CD14-positive monocyte (primary cell): Measurements from ENCODE around the gene CNPY1. TPM values are rescaled to one million over a fixed set of nuclear protein-coding genes. Genes with fewer than 3 reads are reported as not detected.

Source experiments
- DNase-seq, 3 donors: peaks; one replicate each; pipeline ENCODE4 v3.0.0-alpha.2; 2011 to 2022
- H2AFZ ChIP-seq: 2 replicates; pipeline ENCODE4 v1.6.0; 2012; ENCODE audit warnings: mild to moderate bottlenecking, low read depth, low read length, inconsistent platforms; ENCODE audit not compliant: insufficient read depth, poor library complexity, severe bottlenecking
- H3K27ac ChIP-seq, 2 donors: 1 replicate in 1 of 2; 2 replicates in 1 of 2; pipeline ENCODE4 v1.5.1; 2012 to 2013; ENCODE audit warnings: low read length in 2 of 2, control low read depth in 1 of 2, inconsistent platforms in 1 of 2, low read depth in 1 of 2, mild to moderate bottlenecking in 1 of 2
- H3K27me3 ChIP-seq, 2 donors: one replicate each; pipeline versions ENCODE4 v1.6.0 to v1.6.1; 2011 to 2013; ENCODE audit warnings: low read length in 2 of 2; ENCODE audit not compliant: control insufficient read depth in 2 of 2, insufficient read depth in 2 of 2
- H3K36me3 ChIP-seq, 2 donors: replicated peaks in 1 of 2; 1 replicate in 1 of 2; 2 replicates in 1 of 2; pipeline versions ENCODE4 v1.5.1 to v1.6.1; 2012 to 2013; ENCODE audit warnings: low read length in 2 of 2, control low read depth in 1 of 2, inconsistent platforms in 1 of 2, mild to moderate bottlenecking in 1 of 2; ENCODE audit not compliant: insufficient read depth in 2 of 2, control insufficient read depth in 1 of 2
- H3K4me1 ChIP-seq, 2 donors: 1 replicate in 1 of 2; 2 replicates in 1 of 2; pipeline versions ENCODE4 v1.5.1 to v1.6.1; 2012 to 2013; ENCODE audit warnings: low read length in 2 of 2, control low read depth in 1 of 2, inconsistent platforms in 1 of 2, mild to moderate bottlenecking in 1 of 2, moderate library complexity in 1 of 2; ENCODE audit not compliant: insufficient read depth in 2 of 2, control insufficient read depth in 1 of 2
- H3K4me2 ChIP-seq: replicated peaks from 2 replicates; pipeline ENCODE3; 2012; ENCODE audit warnings: low read length, moderate library complexity, mild to moderate bottlenecking; ENCODE audit not compliant: poor library complexity, severe bottlenecking; ENCODE audit errors: extremely low read depth
- H3K4me3 ChIP-seq, 3 experiments: fragments of 200-600 bp in 1 of 3; sonication (generic) in 1 of 3; replicated peaks in 1 of 3; 1 replicate in 2 of 3; 2 replicates in 1 of 3; pipeline ENCODE4 v1.5.1; 2011 to 2013; ENCODE audit warnings: low read length in 3 of 3, mild to moderate bottlenecking in 3 of 3, control low read depth in 2 of 3, low read depth in 2 of 3, inconsistent platforms in 1 of 3, moderate library complexity in 1 of 3
- H3K79me2 ChIP-seq: 2 replicates; pipeline ENCODE4 v1.6.0; 2012; ENCODE audit warnings: mild to moderate bottlenecking, control low read depth, inconsistent platforms, low read length, moderate library complexity; ENCODE audit not compliant: insufficient read depth
- H3K9ac ChIP-seq: 2 replicates; pipeline ENCODE4 v1.6.0; 2017; ENCODE audit warnings: low read length, mild to moderate bottlenecking; ENCODE audit not compliant: insufficient read depth, poor library complexity, severe bottlenecking
- H3K9me3 ChIP-seq, 2 donors: replicated peaks in 1 of 2; 1 replicate in 1 of 2; 2 replicates in 1 of 2; pipeline versions ENCODE4 v1.5.1 to v1.6.1; 2012 to 2013; ENCODE audit warnings: low read length in 2 of 2, control low read depth in 1 of 2; ENCODE audit not compliant: control insufficient read depth in 1 of 2, insufficient read depth in 1 of 2
- H4K20me1 ChIP-seq: 2 replicates; pipeline ENCODE4 v1.6.0; 2012; ENCODE audit warnings: mild to moderate bottlenecking, low read length, control low read depth, moderate library complexity; ENCODE audit not compliant: insufficient read depth
- H3K27ac Mint-ChIP-seq, 7 donors: one replicate each; pipeline ENCODE4 v1.8.0; 2020; ENCODE audit warnings: mild to moderate bottlenecking in 7 of 7, mixed read lengths in 7 of 7, moderate library complexity in 6 of 7, inconsistent platforms in 2 of 7
- H3K27me3 Mint-ChIP-seq, 3 donors: one replicate each; pipeline ENCODE4 v1.8.0; 2021 to 2022; ENCODE audit warnings: low read depth in 3 of 3, mild to moderate bottlenecking in 3 of 3, mixed read lengths in 3 of 3, moderate library complexity in 3 of 3, inconsistent platforms in 1 of 3
- H3K36me3 Mint-ChIP-seq, 2 donors: one replicate each; pipeline ENCODE4 v1.8.0; 2020; ENCODE audit warnings: mixed read lengths in 2 of 2, inconsistent platforms in 1 of 2, mild to moderate bottlenecking in 1 of 2
- H3K4me1 Mint-ChIP-seq: one replicate; pipeline ENCODE4 v1.8.0; 2020; ENCODE audit warnings: mild to moderate bottlenecking, mixed read lengths
- H3K4me3 Mint-ChIP-seq, 2 donors: one replicate each; pipeline ENCODE4 v1.8.0; 2020; ENCODE audit warnings: mild to moderate bottlenecking in 2 of 2, mixed read lengths in 2 of 2, moderate library complexity in 1 of 2
- H3K9me3 Mint-ChIP-seq, 7 donors: one replicate each; pipeline ENCODE4 v1.8.0; 2020 to 2022; ENCODE audit warnings: mixed read lengths in 7 of 7, mild to moderate bottlenecking in 6 of 7, moderate library complexity in 6 of 7, inconsistent platforms in 2 of 7
- WGBS: methylation state at CpG from one replicate; pipeline ENCODE4 v1.1.5; 2013; ENCODE audit warnings: missing lambda C conversion rate; ENCODE audit not compliant: insufficient coverage; 5-methylcytosine and 5-hydroxymethylcytosine counted together
- intact Hi-C, 2 donors: fragments of 100-400 bp; cut with micrococcal nuclease; formaldehyde crosslinking; loops; one replicate each; pipeline versions ENCODE4 v1.15.0 to v1.15.1; 2023
- polyA plus RNA-seq, 3 donors: library from polyadenylated mRNA; depleted of rRNA in 1 of 3; unstranded in 2 of 3; stranded (reverse) in 1 of 3; fragments of 300-500 nt in 2 of 3; fragments of >200 nt in 1 of 3; fragmentation: Illumina TruSeq in 2 of 3; gene quantifications; 1 replicate in 2 of 3; 2 replicates in 1 of 3; pipeline ENCODE4 v1.2.3, GENCODE V29; 2012 to 2021
- TF ChIP-seq, protein P1 (sequence below): fragments of 200-600 bp; IDR thresholded peaks from one replicate; pipeline ENCODE4 v1.8.0; 2022; ENCODE audit warnings: antibody characterized with exemption, mild to moderate bottlenecking

Gene CNPY1
- polyA plus RNA-seq, 3 donors = not detected

DNA sequence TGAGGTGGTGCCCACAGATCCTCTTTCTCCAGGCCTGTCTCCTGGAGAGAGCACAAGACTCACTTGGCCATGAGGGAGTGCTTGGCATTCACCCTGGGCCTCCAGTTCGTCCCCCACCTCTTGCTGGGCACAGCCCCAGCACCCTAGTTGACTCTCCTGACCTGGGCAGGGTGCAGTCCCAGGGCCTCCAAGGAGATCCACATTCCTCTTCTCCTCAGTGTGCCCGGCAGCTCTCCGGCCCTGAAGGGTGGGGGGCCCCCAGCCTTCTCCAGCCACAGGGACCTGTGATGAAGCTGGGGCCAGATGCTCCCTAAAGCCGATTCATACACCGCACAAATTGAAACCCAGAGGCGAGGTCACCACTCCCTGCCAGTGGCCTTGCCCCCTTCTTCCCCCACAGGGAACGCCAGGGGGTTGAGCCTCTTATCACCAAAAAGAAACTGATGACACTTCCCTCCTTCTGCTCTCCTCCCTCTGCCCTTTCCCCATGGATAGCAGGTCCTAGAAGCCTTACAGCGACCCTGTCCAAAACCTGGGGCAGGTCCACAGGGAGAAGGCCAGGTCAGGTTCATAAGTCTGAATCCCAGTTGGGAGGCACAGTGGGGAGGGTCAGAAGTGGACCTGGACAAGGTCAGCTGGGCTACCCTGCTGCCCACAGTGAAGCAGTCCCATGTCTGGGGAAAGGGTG, 85.3 kb downstream of the CNPY1 start:
- H3K79me2 ChIP-seq = no peaks in the 10 kb centered on the region
- Mint-ChIP-seq H3K4me3 (peak overlapping the region in 1 of 2 donors; percentile 74), H3K9me3 (peaks cover 2 to 63% (median 39%) of the 10 kb centered on the region in 7 donors), H3K4me1 (peaks cover 20% of the 10 kb centered on the region), H3K27me3 (peaks cover 85 to 95% (median 90%) of the 10 kb centered on the region in 3 donors), H3K36me3 (peaks cover 3 to 9% of the 10 kb centered on the region in 2 donors), H3K27ac (peak overlapping the region in 1 of 7 donors; percentile 18)
- intact Hi-C loops = no loop called here
- H3K4me1 ChIP-seq = peaks cover 11 to 25% of the 10 kb centered on the region in 2 donors
- H3K36me3 ChIP-seq = no peaks in the 10 kb centered on the region
- TF ChIP-seq, protein P1, sequence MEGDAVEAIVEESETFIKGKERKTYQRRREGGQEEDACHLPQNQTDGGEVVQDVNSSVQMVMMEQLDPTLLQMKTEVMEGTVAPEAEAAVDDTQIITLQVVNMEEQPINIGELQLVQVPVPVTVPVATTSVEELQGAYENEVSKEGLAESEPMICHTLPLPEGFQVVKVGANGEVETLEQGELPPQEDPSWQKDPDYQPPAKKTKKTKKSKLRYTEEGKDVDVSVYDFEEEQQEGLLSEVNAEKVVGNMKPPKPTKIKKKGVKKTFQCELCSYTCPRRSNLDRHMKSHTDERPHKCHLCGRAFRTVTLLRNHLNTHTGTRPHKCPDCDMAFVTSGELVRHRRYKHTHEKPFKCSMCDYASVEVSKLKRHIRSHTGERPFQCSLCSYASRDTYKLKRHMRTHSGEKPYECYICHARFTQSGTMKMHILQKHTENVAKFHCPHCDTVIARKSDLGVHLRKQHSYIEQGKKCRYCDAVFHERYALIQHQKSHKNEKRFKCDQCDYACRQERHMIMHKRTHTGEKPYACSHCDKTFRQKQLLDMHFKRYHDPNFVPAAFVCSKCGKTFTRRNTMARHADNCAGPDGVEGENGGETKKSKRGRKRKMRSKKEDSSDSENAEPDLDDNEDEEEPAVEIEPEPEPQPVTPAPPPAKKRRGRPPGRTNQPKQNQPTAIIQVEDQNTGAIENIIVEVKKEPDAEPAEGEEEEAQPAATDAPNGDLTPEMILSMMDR = no peak
- no peak overlapping the region for H3K4me3 ChIP-seq
- peaks cover 4 to 63% of the 10 kb centered on the region in 2 donors for H3K9me3 ChIP-seq
- 5% methylated on average over 5 of the region's 8 CpGs for whole genome bisulfite sequencing
- H3K4me2 ChIP-seq = no peak overlapping the region
- H3K27me3 ChIP-seq = peaks cover 77 to 87% of the 10 kb centered on the region in 2 donors
- no peak for DNase-seq
- H2AFZ ChIP-seq = no peak overlapping the region
- no peaks in the 10 kb centered on the region for H4K20me1 ChIP-seq
- H3K27ac ChIP-seq = no peak overlapping the region
- H3K9ac ChIP-seq = no peak overlapping the region

GRCh38 chr7:155459700-155460461, 86.5 kb downstream of the CNPY1 start:
- no peaks in the 10 kb centered on the region for H3K79me2 ChIP-seq
- H3K27ac ChIP-seq = no peak overlapping the region
- WGBS = 8% methylated on average over 30 of the region's 34 CpGs
- H3K9me3 ChIP-seq = peaks cover 6 to 62% of the 10 kb centered on the region in 2 donors
- no peak overlapping the region for H3K9ac ChIP-seq
- Mint-ChIP-seq H3K27me3 (peaks cover 85 to 95% (median 90%) of the 10 kb centered on the region in 3 donors), H3K27ac (no peak overlapping the region), H3K9me3 (peaks cover 2 to 63% (median 40%) of the 10 kb centered on the region in 7 donors), H3K36me3 (peaks cover 3 to 6% of the 10 kb centered on the region in 2 donors), H3K4me3 (peak overlapping the region in 1 of 2 donors; percentile 64), H3K4me1 (peaks cover 19% of the 10 kb centered on the region)
- H4K20me1 ChIP-seq = no peaks in the 10 kb centered on the region
- TF ChIP-seq, protein P1 = no peak
- peaks cover 76 to 87% of the 10 kb centered on the region in 2 donors for H3K27me3 ChIP-seq
- no peak overlapping the region for H3K4me3 ChIP-seq
- intact Hi-C loops = no loop called here
- DNase-seq = no peak
- no peak overlapping the region for H2AFZ ChIP-seq
- no peak overlapping the region for H3K4me2 ChIP-seq
- peaks cover 11 to 25% of the 10 kb centered on the region in 2 donors for H3K4me1 ChIP-seq
- H3K36me3 ChIP-seq = no peaks in the 10 kb centered on the region
